HEK293T (cell line): ENCODE data around the gene EPHA3.

ENCODE experiments used
- ELF4 ChIP-seq: fragments of 450-650 bp; IDR thresholded peaks from 2 replicates; pipeline ENCODE4 v1.6.1; 2017; ENCODE audit warnings: antibody characterized with exemption
- FOXM1 ChIP-seq: fragments of 450-650 bp; IDR thresholded peaks from 2 replicates; pipeline ENCODE4 v1.6.1; 2017; ENCODE audit warnings: mild to moderate bottlenecking, borderline replicate concordance
- SP1 ChIP-seq: fragments of 450-650 bp; IDR thresholded peaks from 2 replicates; pipeline ENCODE4 v1.6.1; 2017
- TARDBP ChIP-seq: fragments of 450-650 bp; IDR thresholded peaks from 2 replicates; pipeline ENCODE4 v1.6.1; 2016

DNA sequence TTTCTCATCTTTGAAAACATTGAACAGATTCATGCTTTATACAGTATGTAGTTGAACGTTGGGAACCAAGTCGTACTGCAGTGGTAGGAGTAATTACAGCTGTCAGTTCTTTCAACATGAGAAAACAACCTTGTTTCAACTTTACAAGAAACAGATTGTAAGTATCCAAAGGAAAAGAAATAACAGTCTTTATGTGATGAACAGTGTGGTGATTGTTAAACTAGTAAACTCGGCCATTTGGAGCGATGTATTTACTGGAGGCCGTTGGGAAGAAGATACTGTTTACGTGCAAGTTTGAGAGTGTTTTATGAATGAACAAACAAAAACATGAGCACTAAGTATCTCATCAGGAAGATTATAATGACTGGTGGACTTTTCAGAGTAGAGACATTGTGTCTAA lies 48.4 kb downstream of the EPHA3 start:
- TF ChIP-seq ELF4 (no peak), TARDBP (no peak), SP1 (no peak), FOXM1 (no peak)
